H1 (cell line): ENCODE results near the gene NEO1. TPM values are rescaled to one million over a fixed set of nuclear protein-coding genes. Genes with fewer than 3 reads are reported as not detected.

Experiments
- ATF2 ChIP-seq: IDR thresholded peaks from 2 replicates; pipeline ENCODE4 v1.6.1; 2012; ENCODE audit warnings: low read length, inconsistent platforms
- BCL11A ChIP-seq, 2 experiments: IDR thresholded peaks; one replicate each; pipeline ENCODE4 v1.6.1; 2011; ENCODE audit warnings: low read depth in 2 of 2, low read length in 2 of 2, mild to moderate bottlenecking in 2 of 2
- KDM5A ChIP-seq: fragments of 200-600 bp; IDR thresholded peaks from 2 replicates; pipeline ENCODE4 v1.7.1; 2012; ENCODE audit warnings: mild to moderate bottlenecking, low read length, inconsistent platforms, mixed read lengths
- POU5F1 ChIP-seq: IDR thresholded peaks from 2 replicates; pipeline ENCODE4 v1.6.1; 2011; ENCODE audit warnings: low read depth, mild to moderate bottlenecking, low read length, moderate library complexity
- RBBP5 ChIP-seq: IDR thresholded peaks from 2 replicates; pipeline ENCODE4 v1.7.1; 2012; ENCODE audit warnings: low read depth, mild to moderate bottlenecking, inconsistent platforms, low read length, moderate library complexity, borderline replicate concordance
- RXRA ChIP-seq: IDR thresholded peaks from 2 replicates; pipeline ENCODE4 v1.6.1; 2011; ENCODE audit warnings: low read depth, mild to moderate bottlenecking, low read length, moderate library complexity; ENCODE audit not compliant: insufficient read depth
- polyA plus RNA-seq, 7 experiments: library from polyadenylated mRNA; depleted of rRNA in 3 of 7; stranded (reverse) in 5 of 7; unstranded in 2 of 7; fragments of >200 nt in 5 of 7; fragments of 200-250 nt in 2 of 7; gene quantifications; 1 replicate in 5 of 7; 2 replicates in 1 of 7; 4 replicates in 1 of 7; pipeline versions ENCODE4 v1.2.1 to v1.2.3, GENCODE V29; 2011 to 2013; ENCODE audit warnings: missing spikeins in 2 of 7, mixed read lengths in 2 of 7
- total RNA-seq: library from RNA; stranded (reverse); fragmentation: NEBNext Ultra II Directional; extraction: Animal tissue kit (Norgen Biotek cat#: 25700); gene quantifications from 2 replicates; pipeline ENCODE4 v1.2.1, GENCODE V29; 2021

The NEO1 gene
- total and polyA plus RNA-seq, 2 of the 8 experiments (the other 6 are each of a cell fraction or from before 2014, with no cell fraction given) = 36.0 to 51.0 TPM

DNA sequence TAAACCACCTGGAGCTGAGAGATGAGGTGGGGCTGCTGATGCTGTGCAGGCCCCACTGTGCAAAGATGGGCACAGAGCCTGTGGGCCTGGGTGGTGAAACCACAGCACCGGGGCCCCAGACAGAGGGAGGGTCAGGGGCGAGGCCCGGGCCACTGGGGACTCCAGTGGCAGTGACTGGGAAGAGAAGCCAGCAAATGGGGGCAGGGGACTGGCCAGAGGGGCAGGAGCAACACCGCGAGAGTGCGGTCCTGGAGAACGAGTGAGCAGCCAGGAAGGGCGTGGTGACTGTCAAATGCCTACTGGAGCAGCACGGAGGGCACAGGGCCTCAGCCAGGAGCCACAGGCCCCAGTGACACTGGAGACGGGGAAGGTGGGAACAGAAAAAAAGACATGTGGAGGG, 276.7 kb downstream of the NEO1 start (continued):
- TF ChIP-seq ATF2 (no peak), RXRA (no peak), KDM5A (no peak), BCL11A (IDR thresholded peaks at IDR 0.05; ENCODE audit: low read depth in 2 of 2, low read length in 2 of 2) (no peak), RBBP5 (no peak), POU5F1 (no peak)
